ENCODE results near the gene CASK. TPM values are rescaled to one million over a fixed set of nuclear protein-coding genes. Genes with fewer than 3 reads are reported as not detected.
A peak's percentile ranks its signal among the peaks of the same experiment; 100 is the strongest.

The CASK gene
- polyA plus RNA-seq, 1 donor from 2014 or later: 58.3 TPM

DNA sequence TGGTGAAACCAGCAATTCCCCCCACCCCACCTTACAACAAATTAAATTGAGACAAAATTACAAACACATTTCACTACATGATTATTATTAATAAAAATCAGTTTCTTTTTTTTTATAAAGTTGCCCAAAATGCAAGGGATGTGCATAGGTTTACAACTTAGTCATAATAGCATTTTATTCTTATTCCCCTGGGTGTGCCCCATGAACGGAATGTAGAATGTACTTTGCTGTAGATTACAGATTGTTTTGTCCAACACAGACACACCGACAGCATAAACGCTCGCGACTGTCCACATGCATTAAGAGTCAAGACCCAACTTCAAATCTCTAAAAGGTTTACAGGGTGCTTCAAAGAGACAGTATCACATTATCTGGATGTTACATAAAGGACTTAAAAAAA is 403.9 kb downstream of the CASK start:
- no peak overlapping the region for H3K4me3 ChIP-seq (ENCODE audit: low read length)
- no peaks in the 10 kb centered on the region for H4K20me1 ChIP-seq (ENCODE audit: insufficient read depth)
- H3K4me2 ChIP-seq (ENCODE audit: low read length): no peak overlapping the region
- no peaks in the 10 kb centered on the region for H3K36me3 ChIP-seq (ENCODE audit: insufficient read depth, low read length)
- H3K9me3 ChIP-seq (ENCODE audit: low read length): no peaks in the 10 kb centered on the region
- H3K9ac ChIP-seq (ENCODE audit: low read length): no peak overlapping the region
- H3K27ac ChIP-seq (ENCODE audit: low read length): no peak overlapping the region
- H3K9me2 ChIP-seq (ENCODE audit: insufficient read depth, low read length): no peaks in the 10 kb centered on the region
- no peaks in the 10 kb centered on the region for H3K27me3 ChIP-seq (ENCODE audit: insufficient read depth, low read depth, low read length)
- H3F3A ChIP-seq (ENCODE audit: insufficient read depth, low read length, poor library complexity, severe bottlenecking): no peaks in the 10 kb centered on the region
- no peak overlapping the region for H2AFZ ChIP-seq (ENCODE audit: low read depth, low read length)
- H3K79me2 ChIP-seq (replicated peaks; ENCODE audit: insufficient read depth, low read length): no peaks in the 10 kb centered on the region
- TF ChIP-seq, protein P1, sequence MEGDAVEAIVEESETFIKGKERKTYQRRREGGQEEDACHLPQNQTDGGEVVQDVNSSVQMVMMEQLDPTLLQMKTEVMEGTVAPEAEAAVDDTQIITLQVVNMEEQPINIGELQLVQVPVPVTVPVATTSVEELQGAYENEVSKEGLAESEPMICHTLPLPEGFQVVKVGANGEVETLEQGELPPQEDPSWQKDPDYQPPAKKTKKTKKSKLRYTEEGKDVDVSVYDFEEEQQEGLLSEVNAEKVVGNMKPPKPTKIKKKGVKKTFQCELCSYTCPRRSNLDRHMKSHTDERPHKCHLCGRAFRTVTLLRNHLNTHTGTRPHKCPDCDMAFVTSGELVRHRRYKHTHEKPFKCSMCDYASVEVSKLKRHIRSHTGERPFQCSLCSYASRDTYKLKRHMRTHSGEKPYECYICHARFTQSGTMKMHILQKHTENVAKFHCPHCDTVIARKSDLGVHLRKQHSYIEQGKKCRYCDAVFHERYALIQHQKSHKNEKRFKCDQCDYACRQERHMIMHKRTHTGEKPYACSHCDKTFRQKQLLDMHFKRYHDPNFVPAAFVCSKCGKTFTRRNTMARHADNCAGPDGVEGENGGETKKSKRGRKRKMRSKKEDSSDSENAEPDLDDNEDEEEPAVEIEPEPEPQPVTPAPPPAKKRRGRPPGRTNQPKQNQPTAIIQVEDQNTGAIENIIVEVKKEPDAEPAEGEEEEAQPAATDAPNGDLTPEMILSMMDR (IDR thresholded peaks at IDR 0.05; ENCODE audit: poor library complexity, severe bottlenecking): no peak

DNA sequence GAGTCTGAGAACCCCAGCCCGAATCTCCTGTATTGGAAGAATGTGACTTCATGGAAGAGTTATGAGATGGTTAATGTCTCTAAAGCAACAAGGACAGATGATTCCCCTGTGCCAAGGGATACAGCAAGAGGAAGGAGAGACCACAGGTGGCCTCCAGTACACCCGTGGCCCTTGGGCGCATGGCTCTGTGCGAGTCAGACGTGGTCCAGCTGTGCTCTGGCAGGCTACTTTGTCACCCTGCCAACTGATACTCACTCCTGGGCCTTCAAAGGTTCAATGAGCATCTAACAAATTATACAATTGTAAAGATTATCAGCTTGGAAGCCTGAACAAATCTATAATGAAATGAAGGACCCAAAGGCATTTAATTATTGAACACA is 404.5 kb downstream of the CASK start:
- Histone ChIP-seq H3K9ac (ENCODE audit: low read length) (no peak overlapping the region), H4K20me1 (ENCODE audit: insufficient read depth) (no peaks in the 10 kb centered on the region), H3K27me3 (ENCODE audit: insufficient read depth, low read depth, low read length) (no peaks in the 10 kb centered on the region), H2AFZ (ENCODE audit: low read depth, low read length) (no peak overlapping the region), H3K9me3 (ENCODE audit: low read length) (no peaks in the 10 kb centered on the region), H3K9me2 (ENCODE audit: insufficient read depth, low read length) (no peaks in the 10 kb centered on the region), H3K4me3 (ENCODE audit: low read length) (no peak overlapping the region), H3K79me2 (replicated peaks; ENCODE audit: insufficient read depth, low read length) (no peaks in the 10 kb centered on the region), H3K36me3 (ENCODE audit: insufficient read depth, low read length) (no peaks in the 10 kb centered on the region), H3K27ac (ENCODE audit: low read length) (peak overlapping the region; percentile 80), H3F3A (ENCODE audit: insufficient read depth, low read length, poor library complexity, severe bottlenecking) (no peaks in the 10 kb centered on the region), H3K4me2 (ENCODE audit: low read length) (no peak overlapping the region)
- TF ChIP-seq RAD21 (conservative IDR thresholded peaks at IDR 0.05) (no peak), TAF1 (IDR thresholded peaks at IDR 0.05; ENCODE audit: low read depth) (no peak), POLR2AphosphoS5 (IDR thresholded peaks at IDR 0.05) (no peak), EP300 (conservative IDR thresholded peaks at IDR 0.05; ENCODE audit: poor library complexity, severe bottlenecking) (no peak), REST (IDR thresholded peaks at IDR 0.05; ENCODE audit: borderline replicate concordance) (no peak), SMC3 (conservative IDR thresholded peaks at IDR 0.05; ENCODE audit: poor library complexity) (no peak), EZH2 (IDR thresholded peaks at IDR 0.05; ENCODE audit: borderline replicate concordance, insufficient read depth, low read length, poor library complexity, severe bottlenecking) (no peak), MXI1 (conservative IDR thresholded peaks at IDR 0.05; ENCODE audit: poor library complexity, severe bottlenecking) (no peak)
- TF ChIP-seq, protein P1 (IDR thresholded peaks at IDR 0.05; ENCODE audit: poor library complexity, severe bottlenecking): no peak
